GM19463 (cell line): Measurements from ENCODE around the gene GPATCH3.

Experiments used
- ATAC-seq: cut with Tn5 transposase; IDR thresholded peaks from one replicate; pipeline ENCODE4 v1.9.1; 2021; ENCODE audit warnings: mild to moderate bottlenecking, moderate library complexity; ENCODE audit not compliant: unreplicated experiment

Gene GPATCH3

GRCh38 chr1:26864610-26865480 is 35.4 kb downstream of the GPATCH3 start:
- ATAC-seq: peak; percentile 94

GRCh38 chr1:26863685-26864077 is 36.6 kb downstream of the GPATCH3 start:
- no peak for ATAC-seq

DNA sequence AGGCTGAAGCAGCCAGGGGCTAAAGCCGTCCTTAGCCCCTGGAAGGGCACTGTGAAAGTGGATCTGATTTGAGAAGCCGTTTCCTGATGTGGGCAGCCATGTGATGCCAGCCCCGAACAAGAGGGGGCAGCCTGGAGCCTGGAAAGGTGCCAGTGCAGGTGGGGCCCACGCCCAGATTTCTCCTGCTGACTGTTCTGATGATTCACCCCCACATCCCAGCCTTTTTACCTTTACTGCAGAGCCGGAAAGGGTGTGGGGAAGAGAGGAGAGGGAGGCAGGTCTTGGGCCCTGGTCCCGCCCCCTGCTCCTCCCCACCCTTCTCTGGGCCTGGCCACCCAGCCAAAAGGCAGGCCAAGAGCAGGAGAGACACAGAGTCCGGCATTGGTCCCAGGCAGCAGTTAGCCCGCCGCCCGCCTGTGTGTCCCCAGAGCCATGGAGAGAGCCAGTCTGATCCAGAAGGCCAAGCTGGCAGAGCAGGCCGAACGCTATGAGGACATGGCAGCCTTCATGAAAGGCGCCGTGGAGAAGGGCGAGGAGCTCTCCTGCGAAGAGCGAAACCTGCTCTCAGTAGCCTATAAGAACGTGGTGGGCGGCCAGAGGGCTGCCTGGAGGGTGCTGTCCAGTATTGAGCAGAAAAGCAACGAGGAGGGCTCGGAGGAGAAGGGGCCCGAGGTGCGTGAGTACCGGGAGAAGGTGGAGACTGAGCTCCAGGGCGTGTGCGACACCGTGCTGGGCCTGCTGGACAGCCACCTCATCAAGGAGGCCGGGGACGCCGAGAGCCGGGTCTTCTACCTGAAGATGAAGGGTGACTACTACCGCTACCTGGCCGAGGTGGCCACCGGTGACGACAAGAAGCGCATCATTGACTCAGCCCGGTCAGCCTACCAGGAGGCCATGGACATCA is 37.2 kb downstream of the GPATCH3 start, which contains the start of gene SFN:
Gene SFN (plus strand): TSS at position 369 of the 904 bp plus-strand sequence. CDS start 64 bp downstream, at position 433.
- no peak for ATAC-seq

- no peak for ATAC-seq
These were observed 38.3 kb downstream of the GPATCH3 start for GRCh38 chr1:26861889-26862378.

GRCh38 chr1:26861286-26861701 is 39.0 kb downstream of the GPATCH3 start:
- no peak for ATAC-seq

GRCh38 chr1:26858891-26859640 is 41.2 kb downstream of the GPATCH3 start:
- ATAC-seq: no peak

- ATAC-seq: no peak
These were observed 42.1 kb downstream of the GPATCH3 start for GRCh38 chr1:26858160-26858559.

DNA sequence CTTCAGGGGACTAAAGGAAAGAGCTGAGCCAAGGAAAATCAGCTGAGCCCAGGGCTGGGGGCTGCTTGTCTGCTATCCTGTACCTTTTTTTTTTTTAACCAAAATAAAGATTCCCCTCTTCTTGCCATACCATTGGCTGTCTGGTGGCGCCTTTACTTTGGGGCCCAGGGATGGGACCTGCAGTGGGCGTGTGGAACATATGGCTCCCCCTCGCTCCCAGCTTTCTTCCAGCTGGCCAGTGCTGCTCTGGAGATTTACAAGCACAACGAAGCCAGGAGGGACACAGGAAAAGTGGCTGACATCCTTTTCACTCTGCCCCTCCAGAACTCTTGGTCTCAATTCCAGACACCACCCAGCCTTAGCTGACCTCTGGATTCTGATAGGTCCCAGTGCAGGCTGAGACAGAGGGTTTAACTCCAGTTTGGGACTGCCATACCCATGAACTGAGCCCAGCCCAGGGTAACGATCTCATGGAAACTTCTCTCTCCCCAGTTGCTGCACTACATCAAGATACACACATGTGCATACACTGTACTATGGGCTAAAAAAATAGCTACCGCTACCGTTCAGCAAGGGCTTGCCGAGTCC is 42.7 kb downstream of the GPATCH3 start:
- no peak for ATAC-seq

GRCh38 chr1:26856604-26857469 is 43.4 kb downstream of the GPATCH3 start:
- no peak for ATAC-seq

GRCh38 chr1:26856181-26856580 is 44.1 kb downstream of the GPATCH3 start:
- ATAC-seq: no peak

- no peak for ATAC-seq
These were observed 44.6 kb downstream of the GPATCH3 start for GRCh38 chr1:26855636-26856035.

GRCh38 chr1:26854906-26855305 is 45.4 kb downstream of the GPATCH3 start:
- no peak for ATAC-seq

DNA sequence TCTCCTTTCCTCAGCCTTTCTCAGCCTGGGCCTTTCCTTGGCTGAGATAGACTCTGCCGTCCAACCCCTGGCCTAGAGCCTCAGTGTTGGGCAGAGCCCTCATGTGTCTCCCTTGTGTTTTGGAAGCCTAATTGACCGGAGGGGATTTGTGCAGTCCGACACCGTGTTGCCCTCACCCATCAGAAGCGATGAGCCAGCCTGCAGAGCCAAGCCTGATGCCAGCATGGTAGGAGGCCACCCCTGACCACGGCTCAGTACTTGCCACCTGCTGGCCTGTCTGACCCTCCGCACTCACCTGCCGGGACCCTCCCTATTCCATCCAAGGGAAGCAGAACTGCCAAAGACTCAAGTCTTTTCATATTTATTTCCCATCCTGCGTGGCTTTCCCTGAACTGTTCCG is 46.7 kb downstream of the GPATCH3 start:
- ATAC-seq: no peak

- no peak for ATAC-seq
These were observed 47.1 kb downstream of the GPATCH3 start for GRCh38 chr1:26853156-26853555.

GRCh38 chr1:26852701-26853100 is 47.6 kb downstream of the GPATCH3 start:
- ATAC-seq: no peak

GRCh38 chr1:26851106-26851684 is 49.1 kb downstream of the GPATCH3 start:
- no peak for ATAC-seq

DNA sequence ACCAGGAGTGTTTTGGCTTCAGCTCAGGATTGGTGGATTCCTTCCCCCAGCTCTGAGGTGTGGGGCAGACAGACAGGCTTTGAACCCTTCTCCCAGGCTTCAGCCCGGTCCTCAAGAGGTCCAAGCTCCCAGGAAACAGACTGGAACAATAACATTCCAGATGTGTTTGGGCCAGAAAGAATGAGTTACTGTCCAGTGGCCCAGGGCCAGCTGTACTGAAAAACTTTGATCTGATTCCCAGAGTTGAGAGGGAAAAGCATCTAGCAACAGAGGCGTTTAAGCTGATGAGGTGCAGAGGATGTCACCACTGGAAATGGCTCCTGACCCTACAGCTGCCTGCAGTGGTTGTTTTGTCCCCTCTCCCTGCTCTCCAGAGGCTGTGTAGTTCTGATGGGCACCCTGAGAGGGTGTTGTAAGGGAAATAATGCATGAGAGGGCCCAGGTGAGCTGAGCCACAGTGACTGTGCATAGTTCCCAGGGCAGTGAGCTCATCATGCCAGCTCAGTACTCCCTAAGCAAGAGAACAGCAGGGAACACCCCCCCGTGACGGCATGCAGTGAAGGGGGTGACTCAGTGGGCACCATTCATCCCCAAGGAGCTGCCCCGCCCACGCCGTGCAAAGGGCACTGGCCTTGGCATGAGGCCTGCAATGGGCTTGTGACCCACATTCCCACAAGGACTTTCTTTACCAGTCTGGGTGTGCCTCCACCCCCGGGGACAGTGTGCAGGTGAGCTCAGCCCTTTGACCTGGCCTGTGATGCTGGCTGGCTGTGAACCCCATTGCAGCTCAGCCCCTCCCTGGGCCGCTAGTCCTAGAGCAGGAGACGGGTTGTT is 51.1 kb downstream of the GPATCH3 start:
- no peak for ATAC-seq

GRCh38 chr1:26848499-26848898 is 51.8 kb downstream of the GPATCH3 start:
- ATAC-seq: no peak
